Breast epithelium (tissue), 3 donors: ENCODE measurements around the gene RNF141. TPM values are rescaled to one million over a fixed set of nuclear protein-coding genes. Genes with fewer than 3 reads are reported as not detected.

Experiments used
- total RNA-seq, 3 donors: library from RNA; depleted of rRNA; stranded (reverse); fragments of >200 nt; gene quantifications; one replicate each; pipeline ENCODE4 v1.1.0, GENCODE V29; 2016

RNF141 gene
- total RNA-seq, 3 donors from 2014 or later = 31.1 to 54.1 (median 45.8) TPM

Other genes with a start within 250 kb of the RNF141 start
- 10 to 100 TPM; 74.8 to 91.9 (median 88.2) TPM for gene SBF2, start 247.0 kb downstream of the RNF141 start, total RNA-seq
- 100 to 1,000 TPM in 2 of 3 donors, 10 to 100 TPM in 1; 77.1 to 279 (median 252) TPM for gene ADM, start 236.1 kb downstream of the RNF141 start, total RNA-seq
- gene AMPD3, start 85.9 kb downstream of the RNF141 start, total RNA-seq = 1 to 10 TPM; 6.2 to 6.6 (median 6.4) TPM
- 100 to 1,000 TPM in 1 of 3 donors, 10 to 100 TPM in 2; 39.2 to 218 (median 51.8) TPM for gene LYVE1, start 27.5 kb upstream of the RNF141 start, total RNA-seq
- 10 to 100 TPM; 10.1 to 16.1 (median 13.2) TPM for gene IRAG1, start 152.6 kb upstream of the RNF141 start, total RNA-seq
- gene CTR9, start 210.1 kb upstream of the RNF141 start, total RNA-seq = 10 to 100 TPM; 24.6 to 35.0 (median 28.5) TPM